Mucosa of descending colon (tissue), 3 donors: ENCODE results near the gene CCDC78. TPM values are rescaled to one million over a fixed set of nuclear protein-coding genes. Genes with fewer than 3 reads are reported as not detected.
"Not testable (repeated sequence)": the region's sequence is repeated elsewhere in the genome, so short reads cannot be mapped to it uniquely, and the experiment has no call there.

Experiments used
- ATAC-seq: fragments of 200-7000 bp; cut with Tn5 transposase; one replicate; pipeline ENCODE4 v1.9.1; 2020; ENCODE audit warnings: mild to moderate bottlenecking, moderate library complexity
- DNase-seq, 3 donors: peaks; one replicate each; pipeline ENCODE4 v3.0.0-alpha.2; 2020
- H3K36me3 ChIP-seq: fragments of 200-600 bp; one replicate; pipeline ENCODE4 v1.8.0; 2021; ENCODE audit warnings: low read depth, mild to moderate bottlenecking
- H3K4me1 ChIP-seq: fragments of 200-600 bp; one replicate; pipeline ENCODE4 v1.8.0; 2021; ENCODE audit warnings: low read depth, mild to moderate bottlenecking
- H3K4me3 ChIP-seq: fragments of 200-600 bp; one replicate; pipeline ENCODE4 v1.8.0; 2021; ENCODE audit warnings: mild to moderate bottlenecking
- H3K9me3 ChIP-seq: fragments of 200-600 bp; one replicate; pipeline ENCODE4 v1.8.0; 2021; ENCODE audit warnings: mild to moderate bottlenecking
- intact Hi-C, 2 donors: fragments of 100-400 bp; cut with DNase I in 1 of 2; cut with micrococcal nuclease in 1 of 2; formaldehyde crosslinking; loops; one replicate each; pipeline versions ENCODE4 v1.11.0 to v1.11.1; 2022; cut with DNase I, micrococcal nuclease
- total RNA-seq, 3 donors: library from RNA; stranded (reverse); fragmentation: NEBNext Ultra II Directional in 2 of 3; extraction: Animal tissue kit (Norgen Biotek cat#: 25700) in 2 of 3; gene quantifications; one replicate each; pipeline versions ENCODE4 v1.2.1 to v1.2.4, GENCODE V29; 2021 to 2023
- TF ChIP-seq, protein P1 (sequence below): fragments of 200-600 bp; IDR thresholded peaks from one replicate; pipeline ENCODE4 v1.8.0; 2022; ENCODE audit warnings: antibody characterized with exemption, mild to moderate bottlenecking
- donor health status: DM: no; HTN: no; CAD: no; lungs with moderate emphysema.
- donor health status: DM: no; HTN: no; CAD: no.
- donor health status: DM: no; HTN: yes; CAD: no.

The CCDC78 gene
- total RNA-seq, 3 donors from 2014 or later, result 0.47 to 0.96 (median 0.80) TPM

- TF ChIP-seq, protein P1, sequence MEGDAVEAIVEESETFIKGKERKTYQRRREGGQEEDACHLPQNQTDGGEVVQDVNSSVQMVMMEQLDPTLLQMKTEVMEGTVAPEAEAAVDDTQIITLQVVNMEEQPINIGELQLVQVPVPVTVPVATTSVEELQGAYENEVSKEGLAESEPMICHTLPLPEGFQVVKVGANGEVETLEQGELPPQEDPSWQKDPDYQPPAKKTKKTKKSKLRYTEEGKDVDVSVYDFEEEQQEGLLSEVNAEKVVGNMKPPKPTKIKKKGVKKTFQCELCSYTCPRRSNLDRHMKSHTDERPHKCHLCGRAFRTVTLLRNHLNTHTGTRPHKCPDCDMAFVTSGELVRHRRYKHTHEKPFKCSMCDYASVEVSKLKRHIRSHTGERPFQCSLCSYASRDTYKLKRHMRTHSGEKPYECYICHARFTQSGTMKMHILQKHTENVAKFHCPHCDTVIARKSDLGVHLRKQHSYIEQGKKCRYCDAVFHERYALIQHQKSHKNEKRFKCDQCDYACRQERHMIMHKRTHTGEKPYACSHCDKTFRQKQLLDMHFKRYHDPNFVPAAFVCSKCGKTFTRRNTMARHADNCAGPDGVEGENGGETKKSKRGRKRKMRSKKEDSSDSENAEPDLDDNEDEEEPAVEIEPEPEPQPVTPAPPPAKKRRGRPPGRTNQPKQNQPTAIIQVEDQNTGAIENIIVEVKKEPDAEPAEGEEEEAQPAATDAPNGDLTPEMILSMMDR, result no peak
- ATAC-seq (no peak), DNase-seq (no peak)
- intact Hi-C loops, result loop anchor here in 1 of 2 donors (10.0 kb wide), 1 partner anchor 338 kb away; no protein-coding TSS in a partner anchor
- H3K9me3 ChIP-seq, result no peaks in the 10 kb centered on the region
- no peaks in the 10 kb centered on the region for H3K36me3 ChIP-seq
- no peak overlapping the region for H3K4me3 ChIP-seq
- peaks cover 48% of the 10 kb centered on the region for H3K4me1 ChIP-seq
Measured at GRCh38 chr16:716768-717325, 9.4 kb downstream of the CCDC78 start.

DNA sequence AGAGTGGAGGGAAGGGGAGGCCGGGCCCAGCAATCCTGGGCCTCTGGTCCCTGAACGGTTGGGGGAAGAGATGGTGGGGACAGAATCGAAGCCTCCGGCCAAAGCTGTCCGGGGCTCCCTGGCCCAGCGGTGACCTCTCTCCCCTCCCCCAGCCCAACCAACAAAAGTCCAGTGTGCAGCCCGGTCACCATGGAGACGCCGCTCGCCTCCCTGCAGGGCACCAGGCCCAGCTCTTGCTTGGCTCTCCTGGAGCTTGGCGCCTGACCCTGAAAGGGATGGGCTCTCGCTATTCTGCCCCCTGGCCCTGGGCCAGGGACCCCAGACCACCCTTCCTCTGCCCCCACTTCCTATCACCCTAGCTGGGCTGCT is 10.1 kb downstream of the CCDC78 start:
- intact Hi-C loops, result loop anchor here in 1 of 2 donors (10.0 kb wide), 1 partner anchor 339 kb away; no protein-coding TSS in a partner anchor
- H3K4me3 ChIP-seq, result no peak overlapping the region
- TF ChIP-seq, protein P1, result no peak
- H3K36me3 ChIP-seq, result no peaks in the 10 kb centered on the region
- H3K4me1 ChIP-seq, result peaks cover 43% of the 10 kb centered on the region
- no peak for ATAC-seq
- DNase-seq, result no peak
- H3K9me3 ChIP-seq, result no peaks in the 10 kb centered on the region

GRCh38 chr16:715477-716199 is 10.6 kb downstream of the CCDC78 start:
- Histone ChIP-seq H3K4me3 (peak overlapping the region; percentile 17), H3K4me1 (peaks cover 43% of the 10 kb centered on the region), H3K9me3 (no peaks in the 10 kb centered on the region), H3K36me3 (no peaks in the 10 kb centered on the region)
- DNase-seq (peak in 1 of 3 donors; percentile 61), ATAC-seq (peak; percentile 21)
- TF ChIP-seq, protein P1, result no peak
- intact Hi-C loops, result loop anchor here in 1 of 2 donors (10.0 kb wide), 1 partner anchor 339 kb away; no protein-coding TSS in a partner anchor

- peaks cover 37% of the 10 kb centered on the region for H3K4me1 ChIP-seq
- H3K36me3 ChIP-seq, result no peaks in the 10 kb centered on the region
- peak; percentile 92 to 96 (median 95) for DNase-seq
- intact Hi-C loops, result loop anchor here in 1 of 2 donors (10.0 kb wide), 1 partner anchor 340 kb away; no protein-coding TSS in a partner anchor
- H3K4me3 ChIP-seq, result peak within 1 kb of the TSS; percentile 17
- TF ChIP-seq, protein P1, result no peak
- no peaks in the 10 kb centered on the region for H3K9me3 ChIP-seq
- ATAC-seq, result peak; percentile 83
Measured at GRCh38 chr16:714558-715476, 11.4 kb downstream of the CCDC78 start, which contains the start of gene METRN. Gene METRN (plus strand): TSS chr16:715118. CDS start chr16:715290, 172 bp downstream.

DNA sequence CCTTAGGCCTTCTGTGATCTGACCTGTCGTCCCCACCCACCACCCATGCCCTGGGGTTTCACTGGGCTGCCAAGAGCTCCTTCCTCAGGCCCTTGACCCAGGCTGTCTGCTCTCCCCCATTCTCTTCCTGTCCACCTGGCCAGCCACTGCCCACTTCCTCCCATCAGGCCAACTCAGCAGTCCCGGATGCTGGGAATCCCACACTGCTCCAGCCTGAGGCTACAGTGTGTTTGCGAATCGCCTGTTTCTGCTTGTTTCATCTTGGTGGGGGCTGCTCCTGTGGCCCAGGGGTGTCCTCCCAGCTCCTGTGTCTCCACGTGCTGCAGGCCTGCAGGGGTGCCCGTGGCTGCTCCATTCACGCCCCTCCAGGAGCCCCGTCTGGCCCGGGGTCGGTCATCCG is 12.2 kb downstream of the CCDC78 start:
- intact Hi-C loops, result loop anchor here in 1 of 2 donors (10.0 kb wide), 1 partner anchor 341 kb away; no protein-coding TSS in a partner anchor
- Histone ChIP-seq H3K9me3 (no peaks in the 10 kb centered on the region), H3K4me1 (peaks cover 31% of the 10 kb centered on the region), H3K36me3 (no peaks in the 10 kb centered on the region), H3K4me3 (no peak overlapping the region)
- ATAC-seq (no peak), DNase-seq (no peak)
- TF ChIP-seq, protein P1, result no peak

GRCh38 chr16:712740-713250 is 13.4 kb downstream of the CCDC78 start:
- not testable (repeated sequence) for H3K9me3 ChIP-seq, H3K36me3 ChIP-seq, ATAC-seq, H3K4me3 ChIP-seq
- intact Hi-C loops, result loop anchor here in 1 of 2 donors (10.0 kb wide), 1 partner anchor 342 kb away; no protein-coding TSS in a partner anchor
- H3K4me1 ChIP-seq, result peaks cover 18% of the 10 kb centered on the region
- peak in 2 of 3 donors; percentile 54 to 66 for DNase-seq
